GM21381 (cell line): ENCODE data around the gene STARD5.

ENCODE experiments used
- ATAC-seq: cut with Tn5 transposase; IDR thresholded peaks from one replicate; pipeline ENCODE4 v1.9.1; 2021; ENCODE audit warnings: mild to moderate bottlenecking, moderate library complexity; ENCODE audit not compliant: unreplicated experiment

The STARD5 gene

GRCh38 chr15:81312790-81313543 is 11.0 kb downstream of the STARD5 start:
- no peak for ATAC-seq

GRCh38 chr15:81311752-81312464 is 12.0 kb downstream of the STARD5 start:
- ATAC-seq = no peak

- no peak for ATAC-seq
Observed at GRCh38 chr15:81310480-81310879, 13.5 kb downstream of the STARD5 start.

- ATAC-seq = no peak
Observed at GRCh38 chr15:81309647-81310450, 14.1 kb downstream of the STARD5 start.

- no peak for ATAC-seq
Observed at GRCh38 chr15:81308260-81308659, 15.7 kb downstream of the STARD5 start.

- ATAC-seq = no peak
Observed at GRCh38 chr15:81304226-81304625, 19.7 kb downstream of the STARD5 start.

- ATAC-seq = no peak
Observed at GRCh38 chr15:81303244-81304225, 20.4 kb downstream of the STARD5 start.

GRCh38 chr15:81302701-81303109 is 21.2 kb downstream of the STARD5 start:
- ATAC-seq = no peak

GRCh38 chr15:81301815-81302399 is 22.0 kb downstream of the STARD5 start:
- ATAC-seq = peak; percentile 79

- peak; percentile 10 for ATAC-seq
Observed at GRCh38 chr15:81301385-81301784, 22.6 kb downstream of the STARD5 start.

- ATAC-seq = no peak
Observed at GRCh38 chr15:81299630-81300273, 24.2 kb downstream of the STARD5 start.

GRCh38 chr15:81299156-81299555 is 24.8 kb downstream of the STARD5 start:
- ATAC-seq = no peak

- ATAC-seq = no peak
Observed at GRCh38 chr15:81298611-81299010, 25.3 kb downstream of the STARD5 start.

GRCh38 chr15:81297603-81298575 is 26.1 kb downstream of the STARD5 start:
- no peak for ATAC-seq

- ATAC-seq = no peak
Observed at GRCh38 chr15:81297147-81297572, 26.8 kb downstream of the STARD5 start.

GRCh38 chr15:81296673-81297072 is 27.3 kb downstream of the STARD5 start:
- peak; percentile 46 for ATAC-seq

- ATAC-seq = no peak
Observed at GRCh38 chr15:81296186-81296585, 27.8 kb downstream of the STARD5 start.

GRCh38 chr15:81295486-81296121 is 28.3 kb downstream of the STARD5 start:
- no peak for ATAC-seq
